H1 (cell line): ENCODE measurements around the gene ELANE. TPM values are rescaled to one million over a fixed set of nuclear protein-coding genes. Genes with fewer than 3 reads are reported as not detected.

Experiments
- CTCF ChIA-PET: fragments of 300-600 bp; sonication (Branson Sonifier 250); formaldehyde crosslinking; loops from one replicate; lab custom pipeline; 2021; ENCODE audit not compliant: partially characterized antibody; lab: Charles Lee
- POLR2A ChIA-PET: fragments of 300-600 bp; sonication (Branson Sonifier 250); formaldehyde crosslinking; loops from one replicate; lab custom pipeline; 2021; ENCODE audit warnings: inconsistent platforms; ENCODE audit not compliant: partially characterized antibody; lab: Charles Lee
- DNase-seq, 2 experiments: peaks; one replicate each; pipeline versions ENCODE4 v3.0.0 to v3.0.0-alpha.2; 2010 to 2022; ENCODE audit warnings: low spot score in 2 of 2, low read depth in 1 of 2, mixed read lengths in 1 of 2
- FAIRE-seq: peaks from 2 replicates; lab custom pipeline; 2011; peaks lifted over from hg19 to GRCh38; lab: Jason Lieb, UNC
- H2AFZ ChIP-seq: 2 replicates; pipeline ENCODE4 v1.8.1; 2012; ENCODE audit warnings: low read length, inconsistent platforms
- H2AK5ac ChIP-seq: 2 replicates; pipeline ENCODE4 v1.6.1; 2013; ENCODE audit warnings: low read depth, low read length
- H2BK120ac ChIP-seq: replicated peaks from 2 replicates; pipeline ENCODE3; 2013; ENCODE audit warnings: low read depth, low read length, inconsistent platforms
- H2BK12ac ChIP-seq: 2 replicates; pipeline ENCODE4 v1.6.1; 2013; ENCODE audit warnings: low read depth, low read length
- H2BK15ac ChIP-seq: 2 replicates; pipeline ENCODE4 v1.6.1; 2013; ENCODE audit warnings: low read length
- H2BK20ac ChIP-seq: 2 replicates; pipeline ENCODE4 v1.6.1; 2013; ENCODE audit warnings: low read length
- H2BK5ac ChIP-seq: 2 replicates; pipeline ENCODE4 v1.6.1; 2013; ENCODE audit warnings: low read depth, low read length
- H3K14ac ChIP-seq: 2 replicates; pipeline ENCODE4 v1.6.1; 2013; ENCODE audit warnings: inconsistent platforms; ENCODE audit not compliant: insufficient read length
- H3K18ac ChIP-seq: 2 replicates; pipeline ENCODE4 v1.6.1; 2013; ENCODE audit warnings: low read length; ENCODE audit errors: extremely low read depth
- H3K23ac ChIP-seq: 2 replicates; pipeline ENCODE4 v1.6.1; 2013; ENCODE audit warnings: inconsistent platforms; ENCODE audit not compliant: insufficient read length
- H3K23me2 ChIP-seq: 2 replicates; pipeline ENCODE4 v1.6.1; 2013; ENCODE audit warnings: low read depth, low read length
- H3K27ac ChIP-seq: 2 replicates; pipeline ENCODE4 v1.6.1; 2011; ENCODE audit warnings: low read depth, low read length, inconsistent platforms
- H3K27me3 ChIP-seq, 4 experiments: replicated peaks in 1 of 4; 1 replicate in 1 of 4; 2 replicates in 3 of 4; pipeline versions ENCODE4 v1.6.1 to v1.8.1; 2011 to 2013; ENCODE audit warnings: low read length in 3 of 4, mild to moderate bottlenecking in 3 of 4, inconsistent platforms in 2 of 4, mixed read lengths in 2 of 4, moderate library complexity in 1 of 4; ENCODE audit not compliant: control insufficient read depth in 3 of 4, insufficient read depth in 3 of 4; ENCODE audit errors: extremely low read depth in 1 of 4
- H3K36me3 ChIP-seq, 4 experiments: 2 replicates each; pipeline versions ENCODE4 v1.6.1 to v1.8.1; 2011 to 2013; ENCODE audit warnings: mild to moderate bottlenecking in 4 of 4, low read length in 3 of 4, moderate library complexity in 2 of 4, control low read depth in 1 of 4, inconsistent platforms in 1 of 4; ENCODE audit not compliant: insufficient read depth in 4 of 4, control insufficient read depth in 2 of 4
- H3K4ac ChIP-seq: replicated peaks from 2 replicates; pipeline ENCODE3; 2013; ENCODE audit warnings: low read length, low read depth, mixed read lengths, inconsistent platforms; ENCODE audit not compliant: insufficient read length
- H3K4me1 ChIP-seq, 4 experiments: replicated peaks in 1 of 4; 1 replicate in 1 of 4; 2 replicates in 3 of 4; pipeline versions ENCODE4 v1.6.1 to v1.8.1; 2011 to 2013; ENCODE audit warnings: low read length in 3 of 4, inconsistent platforms in 2 of 4, mixed read lengths in 1 of 4; ENCODE audit not compliant: insufficient read depth in 4 of 4, control insufficient read depth in 3 of 4
- H3K4me2 ChIP-seq, 2 experiments: 2 replicates each; pipeline versions ENCODE4 v1.6.1 to v1.8.1; 2011 to 2013; ENCODE audit warnings: low read depth in 2 of 2, low read length in 2 of 2, control low read depth in 1 of 2, inconsistent platforms in 1 of 2, mild to moderate bottlenecking in 1 of 2; ENCODE audit not compliant: insufficient read depth in 1 of 2
- H3K4me3 ChIP-seq, 4 experiments: fragments of 200-600, 300-600 bp in 1 of 4; sonication (generic), shearing (Covaris generic), sonication (Bioruptor Twin) in 1 of 4; 2 replicates each; pipeline versions ENCODE4 v1.5.1 to v1.8.1; 2011 to 2016; ENCODE audit warnings: low read length in 4 of 4, low read depth in 3 of 4, control low read depth in 2 of 4, inconsistent platforms in 2 of 4, mild to moderate bottlenecking in 2 of 4, mixed read lengths in 1 of 4, moderate library complexity in 1 of 4; ENCODE audit not compliant: insufficient read depth in 2 of 4; ENCODE audit errors: extremely low read depth in 1 of 4
- H3K56ac ChIP-seq: replicated peaks from 2 replicates; pipeline ENCODE3; 2013; ENCODE audit warnings: low read depth, mild to moderate bottlenecking, mixed read lengths, low read length, inconsistent platforms; ENCODE audit not compliant: insufficient read length
- H3K79me1 ChIP-seq: 2 replicates; pipeline ENCODE4 v1.6.1; 2013; ENCODE audit warnings: low read depth, low read length, control low read depth
- H3K79me2 ChIP-seq, 2 experiments: 2 replicates each; pipeline versions ENCODE4 v1.6.1 to v1.8.1; 2012 to 2013; ENCODE audit warnings: low read length in 2 of 2, mild to moderate bottlenecking in 2 of 2, inconsistent platforms in 1 of 2; ENCODE audit not compliant: insufficient read depth in 2 of 2, control insufficient read depth in 1 of 2
- H3K9ac ChIP-seq, 4 experiments: replicated peaks in 1 of 4; 1 replicate in 1 of 4; 2 replicates in 3 of 4; pipeline versions ENCODE4 v1.6.1 to v1.8.1; 2011 to 2013; ENCODE audit warnings: low read depth in 3 of 4, low read length in 3 of 4, control low read depth in 2 of 4, mild to moderate bottlenecking in 2 of 4, moderate library complexity in 2 of 4, inconsistent platforms in 1 of 4; ENCODE audit errors: extremely low read depth in 1 of 4
- H3K9me3 ChIP-seq, 2 experiments: 2 replicates each; pipeline versions ENCODE4 v1.6.1 to v1.8.1; 2012 to 2013; ENCODE audit warnings: mild to moderate bottlenecking in 2 of 2, moderate library complexity in 2 of 2, control low read depth in 1 of 2, inconsistent platforms in 1 of 2, low read depth in 1 of 2, low read length in 1 of 2, mixed read lengths in 1 of 2; ENCODE audit not compliant: insufficient read depth in 2 of 2
- H4K20me1 ChIP-seq, 2 experiments: replicated peaks in 1 of 2; 2 replicates each; pipeline versions ENCODE3 to v1.8.1; 2011 to 2013; ENCODE audit warnings: inconsistent platforms in 2 of 2, low read length in 2 of 2, mild to moderate bottlenecking in 1 of 2; ENCODE audit not compliant: insufficient read depth in 2 of 2, control insufficient read depth in 1 of 2
- H4K5ac ChIP-seq: 2 replicates; pipeline ENCODE4 v1.6.1; 2013; ENCODE audit warnings: low read length, low read depth, mixed read lengths, inconsistent platforms; ENCODE audit not compliant: insufficient read length
- H4K8ac ChIP-seq: 2 replicates; pipeline ENCODE4 v1.8.0; 2013; ENCODE audit warnings: mild to moderate bottlenecking, moderate library complexity, low read length, inconsistent platforms; ENCODE audit not compliant: insufficient read depth; ENCODE audit errors: extremely low read depth
- H4K91ac ChIP-seq: replicated peaks from 2 replicates; pipeline ENCODE3; 2013; ENCODE audit warnings: low read length, mixed read lengths, inconsistent platforms; ENCODE audit not compliant: insufficient read length
- POLR2A ChIP-seq, 2 experiments: IDR thresholded peaks; 1 replicate in 1 of 2; 2 replicates in 1 of 2; pipeline ENCODE4 v1.6.1; 2011; ENCODE audit warnings: low read depth in 2 of 2, low read length in 2 of 2, mild to moderate bottlenecking in 2 of 2; ENCODE audit errors: control extremely low read depth in 1 of 2
- POLR2AphosphoS5 ChIP-seq: IDR thresholded peaks from 2 replicates; pipeline ENCODE4 v1.6.1; 2011; ENCODE audit warnings: low read depth, low read length
- WGBS, 2 experiments: shearing (Covaris generic) in 1 of 2; methylation state at CpG; one replicate each; pipeline versions ENCODE4 v1.1.6 to v1.1.7; 2013 to 2015; ENCODE audit warnings: low lambda C conversion rate in 2 of 2, mixed read lengths in 2 of 2, inconsistent platforms in 1 of 2, low coverage in 1 of 2, missing lambda C conversion rate in 1 of 2; ENCODE audit not compliant: insufficient replicate concordance in 2 of 2, insufficient coverage in 1 of 2, insufficient read length in 1 of 2; ENCODE audit errors: extremely low coverage in 1 of 2, missing lambda C conversion rate in 1 of 2; 5-methylcytosine and 5-hydroxymethylcytosine counted together
- polyA plus RNA-seq, 7 experiments: library from polyadenylated mRNA; depleted of rRNA in 3 of 7; stranded (reverse) in 5 of 7; unstranded in 2 of 7; fragments of >200 nt in 5 of 7; fragments of 200-250 nt in 2 of 7; gene quantifications; 1 replicate in 5 of 7; 2 replicates in 1 of 7; 4 replicates in 1 of 7; pipeline versions ENCODE4 v1.2.1 to v1.2.3, GENCODE V29; 2011 to 2013; ENCODE audit warnings: missing spikeins in 2 of 7, mixed read lengths in 2 of 7
- total RNA-seq: library from RNA; stranded (reverse); fragmentation: NEBNext Ultra II Directional; extraction: Animal tissue kit (Norgen Biotek cat#: 25700); gene quantifications from 2 replicates; pipeline ENCODE4 v1.2.1, GENCODE V29; 2021
- TF ChIP-seq, protein P1 (sequence below), 3 experiments: IDR thresholded peaks; 1 replicate in 2 of 3; 2 replicates in 1 of 3; pipeline versions ENCODE4 v1.5.1 to v1.6.1; 2011; ENCODE audit warnings: low read length in 3 of 3, mild to moderate bottlenecking in 3 of 3, inconsistent platforms in 2 of 3, low read depth in 1 of 3, moderate library complexity in 1 of 3; ENCODE audit not compliant: insufficient read depth in 1 of 3; ENCODE audit errors: control extremely low read depth in 1 of 3

Gene ELANE
- total and polyA plus RNA-seq, 2 of the 8 experiments (the other 6 are each of a cell fraction or from before 2014, with no cell fraction given), result not detected

- H2AFZ ChIP-seq, result no peak overlapping the region
- no peak overlapping the region; the same call in 1 of the 2 replicates for H4K8ac ChIP-seq
- H3K23me2 ChIP-seq, result no peaks in the 10 kb centered on the region; the same call in 1 of the 2 replicates
- peaks cover 58 to 70% of the 10 kb centered on the region in 2 experiments for H4K20me1 ChIP-seq
- no peak overlapping the region for H3K27ac ChIP-seq
- H2BK5ac ChIP-seq, result no peak overlapping the region
- WGBS, 2 experiments, result 94% methylated on average over 71 of the region's 93 CpGs; no CpG with 5 or more reads in 1 of the 2 experiments
- no peak overlapping the region for H2AK5ac ChIP-seq
- H3K9me3 ChIP-seq, result no peaks in the 10 kb centered on the region
- FAIRE-seq (no peak), DNase-seq (peak in 1 of 2 experiments; percentile 50)
- no peak overlapping the region for H2BK12ac ChIP-seq
- H4K5ac ChIP-seq, result no peak overlapping the region
- H3K4me2 ChIP-seq, result no peak overlapping the region
- TF ChIP-seq POLR2A (IDR thresholded peaks at IDR 0.05; ENCODE audit: control extremely low read depth in 1 of 2, low read depth in 2 of 2, low read length in 2 of 2), result peak in 1 of 2 experiments; percentile 16; a peak in 2 of 3 replicates
- peak; percentile 30 for TF ChIP-seq POLR2AphosphoS5
- TF ChIP-seq, protein P1, sequence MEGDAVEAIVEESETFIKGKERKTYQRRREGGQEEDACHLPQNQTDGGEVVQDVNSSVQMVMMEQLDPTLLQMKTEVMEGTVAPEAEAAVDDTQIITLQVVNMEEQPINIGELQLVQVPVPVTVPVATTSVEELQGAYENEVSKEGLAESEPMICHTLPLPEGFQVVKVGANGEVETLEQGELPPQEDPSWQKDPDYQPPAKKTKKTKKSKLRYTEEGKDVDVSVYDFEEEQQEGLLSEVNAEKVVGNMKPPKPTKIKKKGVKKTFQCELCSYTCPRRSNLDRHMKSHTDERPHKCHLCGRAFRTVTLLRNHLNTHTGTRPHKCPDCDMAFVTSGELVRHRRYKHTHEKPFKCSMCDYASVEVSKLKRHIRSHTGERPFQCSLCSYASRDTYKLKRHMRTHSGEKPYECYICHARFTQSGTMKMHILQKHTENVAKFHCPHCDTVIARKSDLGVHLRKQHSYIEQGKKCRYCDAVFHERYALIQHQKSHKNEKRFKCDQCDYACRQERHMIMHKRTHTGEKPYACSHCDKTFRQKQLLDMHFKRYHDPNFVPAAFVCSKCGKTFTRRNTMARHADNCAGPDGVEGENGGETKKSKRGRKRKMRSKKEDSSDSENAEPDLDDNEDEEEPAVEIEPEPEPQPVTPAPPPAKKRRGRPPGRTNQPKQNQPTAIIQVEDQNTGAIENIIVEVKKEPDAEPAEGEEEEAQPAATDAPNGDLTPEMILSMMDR (IDR thresholded peaks at IDR 0.05; ENCODE audit: control extremely low read depth in 1 of 3, insufficient read depth in 1 of 3, low read depth in 1 of 3, low read length in 3 of 3), result no peak
- TF ChIP-seq, all 59 proteins: peak for 2
- Histone ChIP-seq H3K79me1 (peaks cover 18% of the 10 kb centered on the region), H2BK120ac (no peak overlapping the region), H4K91ac (no peak overlapping the region), H3K18ac (no peak overlapping the region), H3K27me3 (no peaks in the 10 kb centered on the region), H3K36me3 (peaks cover 59 to 91% (median 82%) of the 10 kb centered on the region in 4 experiments), H3K4me3 (no peak overlapping the region), H3K56ac (no peak overlapping the region), H3K4me1 (peaks cover 0 to 9% (median 5%) of the 10 kb centered on the region in 4 experiments; a peak in 6 of 7 replicates), H3K4ac (no peak overlapping the region), H2BK15ac (no peak overlapping the region), H3K14ac (no peak overlapping the region), H3K9ac (no peak overlapping the region), H3K79me2 (peaks cover 32 to 66% of the 10 kb centered on the region in 2 experiments), H3K23ac (no peak overlapping the region), H2BK20ac (no peak overlapping the region)
- CTCF ChIA-PET, result interaction anchor here (0.8 to 1.7 kb wide), 4 partner anchors 9 to 93 kb away, joined by 3 to 4 read pairs (median 3); no protein-coding TSS in a partner anchor
- POLR2A ChIA-PET, result interaction anchor here (0.7 to 16.9 kb wide), 11 partner anchors 8 to 183 kb away, joined by 3 to 277 read pairs (median 6); partner anchors contain the start of genes AZU1, PLPPR3 and PTBP1
Observed at GRCh38 chr19:805600-806550, 46.2 kb upstream of the ELANE start.
